Measurements from ENCODE around the gene PIP5KL1.

PIP5KL1 gene, protein sequence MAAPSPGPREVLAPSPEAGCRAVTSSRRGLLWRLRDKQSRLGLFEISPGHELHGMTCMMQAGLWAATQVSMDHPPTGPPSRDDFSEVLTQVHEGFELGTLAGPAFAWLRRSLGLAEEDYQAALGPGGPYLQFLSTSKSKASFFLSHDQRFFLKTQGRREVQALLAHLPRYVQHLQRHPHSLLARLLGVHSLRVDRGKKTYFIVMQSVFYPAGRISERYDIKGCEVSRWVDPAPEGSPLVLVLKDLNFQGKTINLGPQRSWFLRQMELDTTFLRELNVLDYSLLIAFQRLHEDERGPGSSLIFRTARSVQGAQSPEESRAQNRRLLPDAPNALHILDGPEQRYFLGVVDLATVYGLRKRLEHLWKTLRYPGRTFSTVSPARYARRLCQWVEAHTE

DNA sequence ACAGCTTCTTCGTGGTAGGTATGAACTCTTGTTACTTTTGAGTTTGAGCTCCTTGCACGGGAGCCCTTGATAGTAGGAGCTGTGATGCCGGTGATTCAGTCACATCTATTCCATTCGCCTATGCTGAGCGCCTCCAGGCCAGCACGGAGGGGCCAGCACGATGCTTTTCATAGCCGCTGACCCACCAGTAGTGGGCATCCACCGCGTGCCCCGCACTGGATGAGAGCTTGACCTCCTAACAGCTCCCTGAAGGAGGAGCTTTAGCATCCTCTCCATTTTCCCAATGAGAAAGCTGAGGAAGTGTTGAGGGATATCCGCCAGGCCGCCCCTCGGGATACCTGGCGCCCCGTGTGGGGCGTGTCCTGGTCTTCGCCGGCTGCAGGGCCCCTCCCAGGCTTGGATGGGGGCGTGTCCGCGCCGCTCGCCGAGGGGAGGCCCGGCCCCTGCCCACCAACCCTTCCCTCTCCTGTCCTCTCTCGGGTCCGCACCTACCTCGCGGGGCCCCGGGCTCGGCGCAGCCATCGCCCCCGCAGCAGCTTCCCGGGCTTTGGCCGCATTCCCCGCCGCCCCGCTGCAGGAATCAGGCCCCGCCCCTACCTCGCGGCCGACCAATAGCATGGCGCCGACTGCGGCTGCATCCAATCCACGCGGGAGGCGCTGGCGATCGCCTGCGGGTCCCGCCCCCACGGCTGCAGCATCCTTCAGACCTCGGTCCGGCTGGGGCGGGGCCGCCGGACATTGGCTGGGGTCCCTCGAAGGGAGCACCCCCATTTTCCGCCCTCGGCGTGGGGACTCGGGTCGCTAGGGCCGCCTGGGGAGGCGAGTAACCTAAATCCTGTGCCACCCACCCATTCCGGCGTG, at the start of gene PIP5KL1:
Gene PIP5KL1 (minus strand): TSS at position 547 of the 861 bp plus-strand sequence. CDS start 25 bp downstream, at position 522.
- peaks cover 36% of the 10 kb centered on the region for H3K4me1 ChIP-seq (ENCODE audit: control insufficient read depth, insufficient read depth, low read length)
- peak within 1 kb of the TSS; percentile 55 for H3K9ac ChIP-seq (ENCODE audit: low read length)
- peaks cover 43% of the 10 kb centered on the region for H3K27me3 ChIP-seq (ENCODE audit: control insufficient read depth, insufficient read depth, low read length)
- H3K4me3 ChIP-seq (ENCODE audit: low read depth, low read length) = peak within 1 kb of the TSS; percentile 56
- H3K27ac ChIP-seq (ENCODE audit: low read depth, low read length) = peak within 1 kb of the TSS; percentile 27; the same call in 1 of the 2 replicates
- no peaks in the 10 kb centered on the region for H3K9me3 ChIP-seq (ENCODE audit: control insufficient read depth, insufficient read depth, low read depth, low read length)
- no peaks in the 10 kb centered on the region for H3K36me3 ChIP-seq (ENCODE audit: control insufficient read depth, insufficient read depth, low read length)

DNA sequence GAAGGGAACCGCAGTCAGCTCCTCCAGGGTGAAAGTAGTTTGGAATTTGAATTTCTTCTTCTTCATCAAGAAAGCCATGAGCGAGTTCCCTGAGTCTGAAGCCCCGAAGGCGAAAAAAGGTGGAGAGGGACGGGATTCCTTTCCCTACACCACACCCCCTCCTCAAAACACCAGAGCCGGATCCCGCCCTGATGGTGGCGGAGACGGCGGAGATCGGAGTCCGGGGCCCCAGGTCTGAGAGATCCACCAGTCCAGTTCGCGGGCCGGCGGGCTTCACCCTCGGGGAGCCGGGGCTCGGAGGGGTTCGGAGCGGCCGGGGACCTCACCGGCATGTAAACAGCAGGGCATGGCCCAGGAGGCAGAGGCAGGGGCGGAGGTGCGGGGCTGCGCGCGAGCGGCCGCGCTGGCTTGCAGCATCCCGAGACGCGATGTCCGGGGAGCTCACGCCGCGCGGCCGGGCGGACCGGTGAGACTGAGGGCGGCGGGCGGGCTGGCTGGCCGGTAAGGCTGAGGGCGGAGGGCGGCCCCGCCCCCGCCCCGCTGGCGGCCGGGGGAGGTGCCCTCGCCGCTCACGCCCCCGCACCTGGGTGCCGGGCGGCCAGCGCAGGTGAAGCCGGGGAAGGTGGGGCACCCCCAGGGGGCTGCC, 49.6 kb upstream of the PIP5KL1 start:
- H3K9me3 ChIP-seq (ENCODE audit: control insufficient read depth, insufficient read depth, low read depth, low read length) = no peaks in the 10 kb centered on the region
- H3K27ac ChIP-seq (ENCODE audit: low read depth, low read length) = no peak overlapping the region
- peak overlapping the region; percentile 69 for H3K9ac ChIP-seq (ENCODE audit: low read length)
- peak overlapping the region; percentile 82 for H3K4me3 ChIP-seq (ENCODE audit: low read depth, low read length)
- no peaks in the 10 kb centered on the region for H3K36me3 ChIP-seq (ENCODE audit: control insufficient read depth, insufficient read depth, low read length)
- peaks cover 44% of the 10 kb centered on the region for H3K4me1 ChIP-seq (ENCODE audit: control insufficient read depth, insufficient read depth, low read length)
- H3K27me3 ChIP-seq (ENCODE audit: control insufficient read depth, insufficient read depth, low read length) = no peaks in the 10 kb centered on the region

DNA sequence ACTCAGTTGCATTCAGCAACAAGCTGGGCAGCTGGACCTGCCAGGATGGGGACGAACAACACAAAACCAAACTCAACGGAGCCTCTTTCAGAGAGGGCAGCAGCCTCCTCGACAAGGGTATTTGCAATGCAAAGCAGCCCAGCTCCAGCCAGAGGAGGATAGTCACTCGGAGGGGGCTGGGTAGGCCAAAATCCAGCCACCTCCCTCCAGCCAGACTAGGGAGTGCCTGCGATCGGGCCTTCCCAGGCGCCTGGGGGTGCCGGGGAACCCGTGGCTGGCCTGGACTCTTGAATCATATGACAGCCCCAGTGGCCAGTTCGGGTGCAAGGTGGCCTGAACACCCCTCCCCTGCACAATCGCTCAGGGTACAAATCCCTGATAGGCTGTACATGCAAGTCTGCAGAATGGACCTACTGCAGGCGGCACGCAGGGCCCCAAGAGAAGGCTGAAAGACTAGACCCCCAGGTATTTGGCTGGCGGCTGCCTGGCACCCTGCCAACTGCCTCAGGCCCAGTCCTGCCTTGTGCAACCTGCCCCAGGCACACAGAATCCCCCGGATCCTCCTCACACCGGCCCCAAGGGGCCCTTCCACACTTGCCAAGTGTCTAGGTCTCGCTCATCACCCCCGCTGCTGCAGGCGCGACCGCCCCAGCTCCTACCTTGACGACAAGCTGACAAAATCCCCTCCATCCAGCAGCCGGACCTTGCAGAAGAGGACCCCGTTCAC, 48.9 kb upstream of the PIP5KL1 start:
- H3K27ac ChIP-seq (ENCODE audit: low read depth, low read length) = peak overlapping the region; percentile 12; the same call in 1 of the 2 replicates
- H3K36me3 ChIP-seq (ENCODE audit: control insufficient read depth, insufficient read depth, low read length) = no peaks in the 10 kb centered on the region
- H3K4me3 ChIP-seq (ENCODE audit: low read depth, low read length) = peak overlapping the region; percentile 82
- H3K9me3 ChIP-seq (ENCODE audit: control insufficient read depth, insufficient read depth, low read depth, low read length) = no peaks in the 10 kb centered on the region
- peak overlapping the region; percentile 69 for H3K9ac ChIP-seq (ENCODE audit: low read length)
- no peaks in the 10 kb centered on the region for H3K27me3 ChIP-seq (ENCODE audit: control insufficient read depth, insufficient read depth, low read length)
- H3K4me1 ChIP-seq (ENCODE audit: control insufficient read depth, insufficient read depth, low read length) = peaks cover 46% of the 10 kb centered on the region

DNA sequence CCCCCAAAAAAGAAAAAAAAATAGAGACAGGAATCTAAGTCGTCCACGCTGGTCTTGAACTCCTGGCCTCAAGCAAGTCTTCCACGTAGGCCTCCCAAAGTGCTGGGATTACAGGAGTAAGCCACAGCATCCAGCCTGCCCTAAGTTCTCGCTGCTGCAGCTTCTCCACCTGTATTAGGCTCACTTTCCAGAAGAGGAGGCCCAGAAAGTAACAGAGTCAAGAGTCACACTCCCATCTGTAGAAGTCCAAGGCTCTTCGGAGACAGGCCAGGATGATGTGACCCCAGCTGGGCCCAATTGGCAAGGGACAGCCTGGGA, 48.4 kb upstream of the PIP5KL1 start:
- Histone ChIP-seq H3K4me1 (ENCODE audit: control insufficient read depth, insufficient read depth, low read length) (peaks cover 52% of the 10 kb centered on the region), H3K27me3 (ENCODE audit: control insufficient read depth, insufficient read depth, low read length) (no peaks in the 10 kb centered on the region), H3K36me3 (ENCODE audit: control insufficient read depth, insufficient read depth, low read length) (no peaks in the 10 kb centered on the region), H3K9me3 (ENCODE audit: control insufficient read depth, insufficient read depth, low read depth, low read length) (no peaks in the 10 kb centered on the region), H3K9ac (ENCODE audit: low read length) (peak overlapping the region; percentile 69), H3K4me3 (ENCODE audit: low read depth, low read length) (peak overlapping the region; percentile 82), H3K27ac (ENCODE audit: low read depth, low read length) (peak overlapping the region; percentile 12; the same call in 1 of the 2 replicates)

DNA sequence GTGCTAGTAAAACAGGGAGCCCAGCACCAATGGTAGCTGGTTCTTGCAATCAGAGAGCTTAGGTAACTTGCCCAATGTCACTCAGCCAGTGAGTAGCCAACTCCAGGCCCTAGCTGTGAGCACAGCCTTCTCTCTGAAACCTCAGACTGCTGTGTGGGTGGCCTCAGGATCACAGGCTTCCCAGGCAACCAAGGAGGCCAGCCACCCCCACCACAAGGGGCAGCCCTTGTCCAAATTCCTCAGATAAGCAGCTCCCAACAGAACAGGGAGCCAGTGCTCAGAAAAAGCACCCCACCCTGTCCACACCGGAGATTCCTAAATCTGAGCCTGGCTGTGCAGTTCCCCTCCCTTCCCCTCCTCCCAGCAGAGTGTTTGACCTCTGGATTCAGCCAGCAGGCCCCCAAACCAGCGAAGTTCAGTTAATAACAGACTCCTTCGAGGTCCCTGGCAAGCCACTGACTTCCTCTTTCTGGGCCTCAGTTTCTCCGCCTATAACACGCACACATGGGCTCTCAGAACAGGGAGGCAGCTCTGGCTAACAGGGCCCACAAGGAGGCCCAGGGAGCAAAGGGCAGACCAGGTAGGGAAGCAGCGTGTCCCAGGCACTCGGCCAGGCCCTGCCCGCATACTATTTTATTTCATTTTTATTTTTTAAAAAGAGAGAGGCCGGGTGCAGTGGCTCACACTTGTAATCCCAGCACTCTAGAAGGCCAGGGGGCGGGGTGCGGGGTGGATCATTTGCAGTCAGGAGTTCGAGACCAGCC, 47.5 kb upstream of the PIP5KL1 start:
- H3K27me3 ChIP-seq (ENCODE audit: control insufficient read depth, insufficient read depth, low read length) = no peaks in the 10 kb centered on the region
- H3K9ac ChIP-seq (ENCODE audit: low read length) = peak overlapping the region; percentile 30
- H3K4me3 ChIP-seq (ENCODE audit: low read depth, low read length) = peak overlapping the region; percentile 82
- H3K36me3 ChIP-seq (ENCODE audit: control insufficient read depth, insufficient read depth, low read length) = no peaks in the 10 kb centered on the region
- peak overlapping the region; percentile 26 for H3K27ac ChIP-seq (ENCODE audit: low read depth, low read length)
- peaks cover 61% of the 10 kb centered on the region for H3K4me1 ChIP-seq (ENCODE audit: control insufficient read depth, insufficient read depth, low read length)
- H3K9me3 ChIP-seq (ENCODE audit: control insufficient read depth, insufficient read depth, low read depth, low read length) = no peaks in the 10 kb centered on the region

DNA sequence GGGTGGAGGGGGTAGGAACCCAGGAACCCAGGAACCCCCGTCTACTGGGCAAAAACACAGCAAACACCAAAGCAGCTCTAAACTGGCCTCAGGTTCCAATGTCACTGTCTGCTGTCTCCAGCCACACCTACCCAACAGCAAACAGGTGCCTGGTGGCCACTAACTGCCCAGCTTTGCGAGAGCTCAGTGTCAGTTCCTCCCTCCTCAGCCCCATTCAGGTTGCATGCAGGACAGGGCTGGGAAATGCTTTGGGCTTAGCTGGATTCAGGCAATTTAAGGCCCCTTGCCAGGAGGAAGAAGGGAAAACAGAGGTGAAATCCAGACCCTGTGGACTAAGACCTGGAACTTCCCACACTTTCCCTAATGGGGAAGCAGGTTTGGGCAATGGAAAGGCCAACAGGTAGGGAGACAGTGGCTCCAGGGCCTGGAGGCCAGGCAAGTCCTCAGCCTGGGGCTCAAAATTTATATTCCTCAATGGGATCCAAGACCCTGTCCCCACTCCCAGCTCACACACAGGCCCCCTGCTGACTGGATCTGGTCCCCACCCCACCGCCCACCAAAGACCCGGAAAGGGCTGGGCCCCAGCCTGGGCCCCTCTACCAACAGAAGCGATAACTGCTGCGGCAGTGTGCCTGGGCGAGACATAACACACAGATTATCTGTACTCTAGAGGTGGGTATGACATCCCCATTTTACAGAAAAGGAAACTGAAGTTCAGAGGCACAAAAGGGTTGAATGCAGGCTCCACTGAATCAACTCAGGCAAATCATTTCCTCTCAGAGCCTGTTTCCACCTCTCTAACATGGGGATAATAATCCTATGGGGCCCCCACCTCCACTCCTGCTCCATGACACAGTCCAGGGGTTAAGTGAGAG, 46.7 kb upstream of the PIP5KL1 start:
- H3K9ac ChIP-seq (ENCODE audit: low read length) = peak overlapping the region; percentile 23
- no peaks in the 10 kb centered on the region for H3K36me3 ChIP-seq (ENCODE audit: control insufficient read depth, insufficient read depth, low read length)
- H3K27ac ChIP-seq (ENCODE audit: low read depth, low read length) = peak overlapping the region; percentile 26; the same call in 1 of the 2 replicates
- peaks cover 69% of the 10 kb centered on the region for H3K4me1 ChIP-seq (ENCODE audit: control insufficient read depth, insufficient read depth, low read length)
- peak overlapping the region; percentile 82 for H3K4me3 ChIP-seq (ENCODE audit: low read depth, low read length)
- no peaks in the 10 kb centered on the region for H3K9me3 ChIP-seq (ENCODE audit: control insufficient read depth, insufficient read depth, low read depth, low read length)
- no peaks in the 10 kb centered on the region for H3K27me3 ChIP-seq (ENCODE audit: control insufficient read depth, insufficient read depth, low read length)

DNA sequence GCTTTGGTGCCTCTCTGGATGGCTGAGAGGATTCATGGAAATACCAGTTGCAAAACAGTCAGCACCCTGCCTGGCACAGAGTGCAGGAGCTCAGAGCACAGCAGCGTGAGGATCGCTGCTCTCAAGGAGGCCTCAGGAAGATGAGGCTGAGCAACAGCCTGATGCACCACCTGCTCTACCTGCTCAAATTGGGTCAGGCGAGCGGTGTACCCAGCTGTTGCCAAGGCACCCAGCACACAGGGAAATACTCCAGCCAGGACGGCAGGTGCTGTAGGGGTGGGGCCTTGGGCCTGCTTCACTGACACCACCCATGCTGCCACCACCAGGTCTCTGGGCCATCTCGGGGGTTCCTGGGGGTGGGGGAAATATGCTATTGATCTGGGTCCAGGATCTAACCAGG, 45.9 kb upstream of the PIP5KL1 start:
- no peaks in the 10 kb centered on the region for H3K27me3 ChIP-seq (ENCODE audit: control insufficient read depth, insufficient read depth, low read length)
- H3K9ac ChIP-seq (ENCODE audit: low read length) = no peak overlapping the region
- no peaks in the 10 kb centered on the region for H3K36me3 ChIP-seq (ENCODE audit: control insufficient read depth, insufficient read depth, low read length)
- H3K27ac ChIP-seq (ENCODE audit: low read depth, low read length) = no peak overlapping the region
- no peaks in the 10 kb centered on the region for H3K9me3 ChIP-seq (ENCODE audit: control insufficient read depth, insufficient read depth, low read depth, low read length)
- H3K4me1 ChIP-seq (ENCODE audit: control insufficient read depth, insufficient read depth, low read length) = peaks cover 72% of the 10 kb centered on the region
- H3K4me3 ChIP-seq (ENCODE audit: low read depth, low read length) = no peak overlapping the region

DNA sequence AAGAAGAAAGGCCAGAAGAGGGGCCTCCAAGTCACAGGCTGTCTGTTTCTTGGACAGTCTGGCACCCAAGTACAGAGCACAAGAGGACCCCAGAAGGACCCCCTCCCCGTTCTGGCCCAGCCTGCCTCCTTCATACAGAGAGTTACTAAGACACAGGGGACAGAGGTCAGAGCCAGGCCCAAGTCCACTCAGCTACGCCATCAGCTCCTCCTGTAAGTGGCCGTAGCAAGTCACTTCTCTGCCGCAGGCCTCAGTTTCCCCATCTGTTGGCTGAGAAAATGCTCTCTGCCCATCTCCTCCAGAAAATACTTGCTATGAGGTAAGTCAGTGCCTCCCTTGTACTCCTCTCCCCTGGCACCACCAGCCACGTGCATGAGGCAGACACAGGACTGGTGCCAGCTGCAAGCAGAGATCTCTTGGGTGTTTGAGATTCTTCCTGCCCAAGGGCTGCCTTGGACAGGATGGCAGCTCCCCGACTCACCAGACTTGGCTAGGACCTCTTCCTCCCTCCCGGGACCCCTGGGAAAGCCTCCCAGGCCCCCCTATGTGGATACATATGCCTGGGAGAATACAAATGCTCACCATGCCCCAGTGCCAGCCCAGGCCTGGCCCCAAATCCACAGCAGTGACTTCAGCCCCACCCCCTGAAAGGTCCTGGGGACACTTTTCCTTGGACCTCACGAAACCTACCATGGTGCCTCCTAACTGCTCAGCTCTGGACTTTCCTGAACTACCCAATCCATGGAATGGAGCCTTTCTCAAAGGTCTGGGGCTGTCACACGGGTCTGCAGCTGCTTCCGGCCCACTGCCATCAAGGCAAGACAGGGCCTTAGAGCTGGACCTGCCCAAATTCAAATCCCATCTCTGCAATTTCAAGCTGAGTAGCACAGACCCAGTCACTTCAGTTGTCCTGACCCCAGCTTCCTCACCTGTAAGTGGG, 45.1 kb upstream of the PIP5KL1 start:
- no peak overlapping the region for H3K27ac ChIP-seq (ENCODE audit: low read depth, low read length)
- no peaks in the 10 kb centered on the region for H3K27me3 ChIP-seq (ENCODE audit: control insufficient read depth, insufficient read depth, low read length)
- H3K4me1 ChIP-seq (ENCODE audit: control insufficient read depth, insufficient read depth, low read length) = peaks cover 77% of the 10 kb centered on the region
- no peaks in the 10 kb centered on the region for H3K9me3 ChIP-seq (ENCODE audit: control insufficient read depth, insufficient read depth, low read depth, low read length)
- no peak overlapping the region for H3K4me3 ChIP-seq (ENCODE audit: low read depth, low read length)
- H3K9ac ChIP-seq (ENCODE audit: low read length) = no peak overlapping the region
- no peaks in the 10 kb centered on the region for H3K36me3 ChIP-seq (ENCODE audit: control insufficient read depth, insufficient read depth, low read length)

DNA sequence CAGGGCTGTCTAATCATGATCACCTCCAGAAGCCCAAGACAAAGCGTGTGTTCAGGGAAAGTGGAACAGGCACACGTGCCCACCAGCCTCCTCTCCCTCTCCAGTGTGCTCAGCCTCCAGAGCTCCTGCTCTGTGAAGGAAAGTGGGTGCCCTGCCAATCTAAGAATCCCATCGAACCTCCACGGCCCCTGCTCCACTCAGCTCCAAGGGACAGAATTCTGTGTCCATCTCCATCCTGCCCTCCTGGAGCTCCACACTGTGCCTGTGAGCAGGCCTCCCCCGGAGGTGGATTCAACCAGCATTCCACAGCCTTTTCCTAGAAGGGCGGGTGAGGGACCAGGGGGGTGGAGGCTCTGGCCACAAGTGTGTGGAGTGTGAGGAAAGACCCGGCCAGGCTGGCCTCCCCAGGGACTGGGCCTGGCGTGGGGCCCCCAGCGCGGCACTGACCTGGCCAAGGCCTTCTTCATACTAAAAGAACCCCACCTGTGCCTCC, 44.2 kb upstream of the PIP5KL1 start:
- Histone ChIP-seq H3K4me1 (ENCODE audit: control insufficient read depth, insufficient read depth, low read length) (peaks cover 81% of the 10 kb centered on the region), H3K9ac (ENCODE audit: low read length) (no peak overlapping the region), H3K27me3 (ENCODE audit: control insufficient read depth, insufficient read depth, low read length) (no peaks in the 10 kb centered on the region), H3K27ac (ENCODE audit: low read depth, low read length) (no peak overlapping the region), H3K36me3 (ENCODE audit: control insufficient read depth, insufficient read depth, low read length) (no peaks in the 10 kb centered on the region), H3K9me3 (ENCODE audit: control insufficient read depth, insufficient read depth, low read depth, low read length) (no peaks in the 10 kb centered on the region), H3K4me3 (ENCODE audit: low read depth, low read length) (no peak overlapping the region)
